HG02588 (cell line): ENCODE data around the gene COL4A6.
"Not testable (repeated sequence)": the region's sequence is repeated elsewhere in the genome, so short reads cannot be mapped to it uniquely, and the experiment has no call there.

Experiments used
- ATAC-seq: cut with Tn5 transposase; IDR thresholded peaks from one replicate; pipeline ENCODE4 v1.9.1; 2021; ENCODE audit warnings: mild to moderate bottlenecking, moderate library complexity; ENCODE audit not compliant: unreplicated experiment

Gene COL4A6

DNA sequence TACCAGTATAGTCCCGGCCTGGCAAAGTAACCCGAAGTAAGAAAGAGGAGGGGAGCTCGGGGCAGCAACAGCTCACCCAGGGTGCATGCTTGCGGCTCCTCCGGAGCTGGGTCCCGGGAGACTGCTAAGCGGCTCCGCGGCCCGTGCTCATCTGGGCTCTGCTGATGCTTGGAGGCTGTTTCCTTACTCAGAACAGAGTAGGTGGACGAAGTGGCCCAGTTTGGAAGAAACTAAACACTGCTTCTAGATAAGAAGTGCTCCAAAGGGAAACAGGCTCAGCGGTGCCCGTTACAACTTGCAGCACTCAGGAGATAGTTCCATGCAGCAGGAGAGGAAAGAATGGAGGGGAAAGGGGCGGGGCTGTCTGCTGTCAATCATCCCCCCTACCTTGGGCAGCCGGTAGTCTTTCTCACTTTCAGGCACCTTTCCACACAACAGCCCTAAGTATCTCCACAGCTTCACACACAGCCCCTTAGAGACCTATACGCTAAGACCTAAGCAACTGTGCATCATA, at the start of gene COL4A6:
TSS of gene COL4A6 (minus strand) at position 313 of the 514 bp plus-strand sequence. CDS start at position 87, 226 bp downstream.
- ATAC-seq, result no peak

DNA sequence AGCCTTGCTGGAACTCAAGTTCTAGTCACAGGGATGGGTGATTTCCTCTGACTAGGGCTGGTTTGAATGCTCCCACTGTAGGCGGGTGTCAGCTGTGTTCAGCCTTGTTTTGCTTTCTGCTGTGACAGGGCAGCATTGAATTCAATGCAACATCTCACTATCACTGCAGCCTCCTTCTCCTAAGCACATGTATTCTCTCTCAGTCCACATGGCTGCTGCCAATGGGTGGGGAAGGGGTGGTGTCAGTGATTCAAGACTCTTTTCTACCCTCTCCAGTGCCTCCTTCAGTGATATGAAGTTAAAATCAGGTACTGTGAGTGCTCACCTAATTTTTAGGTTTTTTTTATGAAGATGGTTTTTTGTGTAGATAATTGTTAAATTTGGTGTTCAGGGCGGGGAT, 47.7 kb upstream of the COL4A6 start:
- ATAC-seq, result no peak

DNA sequence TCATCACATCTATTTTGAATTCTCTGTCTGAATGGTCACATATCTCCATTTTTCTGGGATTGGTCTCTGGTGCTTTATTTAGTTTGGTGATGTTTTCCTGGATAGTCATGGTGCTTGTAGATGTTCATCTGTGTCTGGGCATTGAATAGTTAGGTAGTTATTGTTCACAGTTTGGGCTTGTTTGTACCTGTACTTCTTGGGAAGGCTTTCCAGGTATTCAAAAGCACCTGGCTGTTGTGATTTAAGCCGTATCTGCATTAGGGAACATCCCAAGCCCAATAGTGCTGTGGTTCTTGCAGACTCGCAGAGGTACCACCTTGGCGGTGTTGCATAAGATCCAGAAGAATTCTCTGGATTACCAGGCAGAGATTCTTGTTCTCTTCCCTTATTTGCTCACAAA, 46.0 kb upstream of the COL4A6 start:
- no peak for ATAC-seq

DNA sequence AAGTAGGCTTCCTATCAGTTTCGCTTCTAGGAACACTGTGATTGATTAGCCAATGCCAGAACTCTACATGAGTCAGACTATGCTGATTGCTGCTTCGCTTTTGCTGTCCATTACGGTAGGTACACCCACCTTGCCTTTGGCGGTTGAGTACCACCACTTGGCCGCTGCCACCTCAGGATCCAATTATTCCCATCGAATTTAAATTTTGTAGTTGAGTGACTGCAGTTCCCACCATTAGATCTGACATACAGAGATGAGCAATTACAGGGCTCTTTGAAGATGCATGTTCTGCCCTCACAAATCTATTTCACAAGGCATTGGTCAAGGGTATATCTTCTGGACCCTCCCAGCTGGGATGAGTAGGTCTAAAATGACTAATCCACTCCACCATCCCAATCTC, 43.3 kb upstream of the COL4A6 start:
- ATAC-seq, result not testable (repeated sequence)

DNA sequence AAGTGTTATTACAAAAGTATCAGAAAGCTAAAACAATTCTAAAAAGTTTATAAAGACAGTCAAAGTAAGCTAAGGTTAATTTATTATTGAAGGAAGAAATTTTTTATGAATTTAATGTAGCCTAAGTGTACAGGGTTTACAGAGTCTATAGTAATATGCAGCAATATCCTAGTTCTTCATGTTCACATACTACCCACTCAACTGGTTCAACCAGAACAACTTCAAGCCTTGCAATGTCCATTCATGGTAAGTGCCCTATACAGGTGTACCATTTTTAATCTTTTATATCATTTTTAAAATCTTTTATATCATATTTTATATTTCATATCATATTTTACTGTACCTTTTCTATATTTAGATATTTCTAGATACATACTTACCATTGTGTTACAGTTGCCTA, 35.8 kb upstream of the COL4A6 start:
- no peak for ATAC-seq

DNA sequence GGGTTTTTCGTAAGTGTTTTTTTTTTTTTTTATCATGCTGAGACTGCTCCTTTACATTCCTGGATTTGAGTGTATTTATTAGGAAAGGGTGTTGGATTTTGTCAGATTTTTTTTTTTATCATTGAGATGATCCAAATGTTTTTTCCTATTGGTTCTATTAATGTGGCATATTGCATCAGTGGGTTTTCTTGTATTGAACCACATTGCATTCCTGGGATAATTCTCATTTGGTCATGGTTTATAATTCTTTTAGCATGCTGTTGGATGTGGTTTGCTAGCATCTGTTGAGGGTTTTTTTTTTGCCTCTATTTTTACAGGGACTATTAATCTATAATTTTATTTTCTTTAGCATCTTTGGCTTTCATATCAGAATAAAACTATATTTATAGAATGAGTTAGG, 30.3 kb upstream of the COL4A6 start:
- no peak for ATAC-seq

DNA sequence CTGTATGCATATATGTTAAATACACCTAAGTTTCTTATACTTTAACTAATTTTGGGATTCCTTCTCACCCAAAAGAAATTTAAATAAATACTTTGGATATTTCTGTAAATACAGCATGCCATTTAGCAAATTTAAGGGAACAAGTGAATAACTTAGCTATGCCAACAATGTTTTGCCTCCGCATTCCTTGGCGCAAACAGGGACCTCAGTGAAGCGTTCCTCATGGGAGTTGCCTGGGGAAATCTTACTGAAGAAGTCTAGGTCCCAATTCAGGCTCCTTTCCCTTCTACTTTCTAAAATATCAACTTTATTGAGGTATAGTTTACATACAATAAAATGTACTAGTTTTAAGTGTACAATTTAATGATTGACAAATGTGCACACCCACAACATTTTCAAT, 26.4 kb upstream of the COL4A6 start:
- ATAC-seq, result no peak

DNA sequence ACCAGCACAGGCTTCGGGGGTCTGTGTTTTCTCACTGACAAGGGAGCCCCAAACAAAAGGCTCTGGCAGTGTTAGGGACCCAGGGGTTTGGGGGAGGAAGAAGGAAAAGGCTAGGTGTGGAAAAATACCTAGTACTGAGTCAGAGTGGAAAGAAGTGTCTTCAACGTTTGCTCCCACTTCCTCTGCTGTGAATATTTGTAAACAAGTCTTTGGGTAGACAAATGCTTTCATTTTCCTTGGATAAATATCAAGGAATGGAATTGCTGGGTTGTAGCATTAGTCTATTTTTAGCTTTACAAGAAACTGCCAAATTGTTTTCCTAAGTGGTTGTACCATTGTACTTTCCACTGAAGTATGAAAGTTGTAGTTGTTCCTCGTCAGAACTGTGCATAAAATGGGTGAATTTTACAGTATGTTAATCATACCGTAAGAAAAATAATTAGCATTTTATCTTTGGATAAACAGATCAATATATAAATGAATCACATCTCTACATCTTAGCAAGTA, 18.8 kb upstream of the COL4A6 start:
- no peak for ATAC-seq

DNA sequence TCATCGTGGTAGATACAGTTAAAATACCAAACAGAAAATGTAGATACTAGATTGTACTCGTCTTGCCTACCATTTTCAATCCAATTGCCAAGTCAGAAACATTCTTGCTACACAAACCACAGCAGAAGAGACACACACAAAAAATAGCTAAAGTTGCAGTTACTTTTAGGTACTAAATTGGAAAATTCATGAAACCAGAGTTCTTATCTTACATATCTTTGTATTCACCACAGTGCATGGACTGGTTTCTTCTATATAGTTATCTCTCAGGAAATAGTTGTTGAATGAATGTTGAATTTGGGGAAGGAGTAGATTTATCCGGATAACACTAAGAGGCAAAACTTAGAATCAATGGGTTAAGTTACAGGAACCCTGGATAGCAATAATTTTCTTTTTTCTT, 15.6 kb upstream of the COL4A6 start:
- ATAC-seq, result no peak

DNA sequence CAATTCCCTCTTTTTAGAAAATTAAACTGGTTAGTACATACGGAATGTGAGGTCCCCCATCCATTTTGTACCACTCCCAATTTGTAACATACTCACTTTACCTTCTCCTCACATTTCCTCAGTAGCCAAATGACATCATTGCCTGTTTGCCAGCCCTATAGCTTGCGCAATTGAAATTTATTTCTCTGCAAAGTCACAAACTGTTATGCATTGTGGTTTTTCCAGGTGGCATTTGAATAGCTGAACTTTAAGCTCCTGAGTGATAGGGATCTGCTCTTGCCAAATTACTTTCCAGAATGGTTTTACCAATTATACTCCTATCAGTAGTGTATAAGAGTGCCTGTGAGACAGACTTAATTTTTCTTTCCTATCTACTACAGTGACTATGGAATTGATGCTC, 9.1 kb upstream of the COL4A6 start:
- no peak for ATAC-seq

DNA sequence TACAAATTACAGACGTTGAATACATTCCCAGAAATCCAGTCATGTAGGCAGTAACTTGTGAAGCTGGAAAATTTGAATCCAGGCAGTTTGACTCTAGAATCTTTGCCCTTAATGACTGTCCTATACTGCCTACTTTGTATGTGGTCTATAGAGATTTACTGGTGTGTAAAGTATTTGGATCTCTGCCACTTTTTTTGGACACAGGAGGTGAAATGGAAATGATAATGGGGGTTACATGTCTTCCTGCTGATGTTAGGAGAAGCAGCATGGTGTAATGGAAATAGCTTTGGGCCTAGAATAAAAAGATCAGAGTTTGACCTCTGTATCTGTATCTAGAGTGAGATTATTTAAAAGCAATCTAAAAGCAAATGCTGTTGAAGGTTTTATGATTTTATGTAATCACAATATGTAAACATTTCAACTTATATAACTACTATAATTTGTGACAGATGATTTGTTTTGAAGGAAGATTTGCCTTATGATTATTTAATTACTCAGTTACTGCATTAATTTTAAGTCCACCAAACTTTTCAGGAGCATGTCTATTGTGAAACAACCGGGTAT, 4.8 kb upstream of the COL4A6 start:
- no peak for ATAC-seq

DNA sequence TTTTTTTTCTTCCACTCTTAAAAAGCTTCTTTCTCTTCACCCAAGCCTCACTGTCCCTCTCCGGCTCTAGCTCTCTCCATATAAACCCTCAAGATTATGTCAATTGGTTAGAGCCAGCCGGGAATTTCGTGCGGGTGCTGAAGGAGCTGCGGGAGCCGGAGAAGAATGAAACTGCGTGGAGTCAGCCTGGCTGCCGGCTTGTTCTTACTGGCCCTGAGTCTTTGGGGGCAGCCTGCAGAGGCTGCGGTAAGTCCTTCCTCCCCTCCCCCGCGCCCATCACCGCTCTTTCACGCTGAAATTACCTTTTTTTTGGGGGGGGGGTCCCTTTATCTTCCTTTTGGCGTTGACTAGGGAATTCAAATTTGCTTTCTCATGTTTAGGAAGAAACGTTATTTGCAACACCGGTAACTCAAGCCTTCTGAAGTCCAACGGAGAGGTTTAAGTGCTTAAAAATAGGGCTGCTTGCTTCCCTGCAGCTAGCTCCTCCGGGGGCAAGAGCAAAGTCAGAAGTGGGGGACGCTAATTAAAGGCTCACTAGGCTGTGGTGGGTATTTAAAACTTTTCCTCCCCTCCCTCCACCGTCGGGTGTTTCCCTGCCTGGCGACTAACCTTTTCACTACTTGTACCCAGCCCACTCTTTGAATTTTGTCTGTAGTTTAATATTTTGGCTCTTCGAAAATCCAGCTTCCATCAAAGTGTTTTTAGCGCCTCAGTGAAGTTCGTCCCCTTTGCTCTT, 1.9 kb upstream of the COL4A6 start:
- ATAC-seq, result no peak

DNA sequence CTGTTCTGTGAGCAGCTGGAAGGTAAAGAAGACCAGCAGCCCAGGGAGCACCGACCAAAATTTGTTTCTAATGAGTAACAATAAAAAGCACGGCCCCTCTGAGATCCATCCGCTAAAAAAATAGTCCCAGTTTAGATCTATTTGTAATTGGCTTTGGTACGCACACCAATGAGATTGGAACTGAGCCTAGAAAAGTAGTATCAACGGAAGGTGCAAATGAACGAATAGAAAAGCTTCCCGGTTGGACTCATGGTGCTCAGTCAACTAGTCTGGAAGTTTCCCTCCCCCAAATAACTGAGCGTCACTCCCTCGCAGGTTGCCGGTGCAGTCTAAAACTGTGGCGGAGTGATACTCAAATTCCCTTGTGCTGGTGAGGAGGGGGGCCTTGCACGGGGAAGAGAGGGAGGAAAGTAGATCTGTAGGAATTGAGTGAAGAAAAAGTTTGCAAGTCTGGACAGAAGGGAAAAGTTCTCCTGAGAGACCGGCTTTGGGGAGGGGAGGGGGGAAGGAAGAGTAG, 1.3 kb upstream of the COL4A6 start, which contains the start of gene COL4A5:
TSS of gene COL4A5 (plus strand) at position 413 of the 517 bp plus-strand sequence. CDS start 288 bp downstream, outside the sequence.
- no peak for ATAC-seq

DNA sequence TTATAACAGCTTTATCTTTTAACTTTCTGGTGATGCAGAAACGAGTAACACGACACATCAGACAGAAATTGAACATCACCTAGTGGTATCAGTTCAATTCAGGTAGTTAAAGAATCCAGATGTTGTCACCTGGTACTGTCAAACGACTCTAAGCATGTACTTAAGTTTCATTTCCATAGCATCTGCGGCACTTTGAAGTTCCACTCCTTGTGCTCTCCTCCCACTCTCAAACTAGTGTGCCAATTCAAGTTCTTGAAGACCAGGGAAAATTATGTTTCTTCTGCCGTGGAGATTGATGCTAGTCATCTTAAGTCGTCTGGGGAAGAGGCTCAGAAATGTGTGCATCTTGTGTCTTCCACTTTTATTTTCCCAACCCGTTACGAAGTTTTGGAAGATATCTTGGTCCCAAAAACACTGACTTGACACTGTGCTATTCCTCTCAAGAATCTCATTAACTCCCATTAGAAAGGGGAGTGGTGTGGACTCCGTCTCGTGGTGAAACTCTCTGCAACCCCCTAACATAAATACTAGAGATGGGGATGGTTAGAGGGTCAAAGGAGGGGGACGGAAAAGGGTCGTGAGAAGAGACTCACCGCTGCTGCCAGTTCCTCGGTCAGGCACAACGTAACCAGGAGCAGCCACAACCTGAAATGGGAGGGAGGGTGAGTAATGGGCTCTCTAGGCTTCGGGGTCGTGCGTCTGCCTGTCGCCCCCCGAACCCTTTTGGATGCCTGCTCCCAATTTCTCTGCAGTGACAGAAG, 693 bp downstream of the COL4A6 start:
- ATAC-seq, result no peak

DNA sequence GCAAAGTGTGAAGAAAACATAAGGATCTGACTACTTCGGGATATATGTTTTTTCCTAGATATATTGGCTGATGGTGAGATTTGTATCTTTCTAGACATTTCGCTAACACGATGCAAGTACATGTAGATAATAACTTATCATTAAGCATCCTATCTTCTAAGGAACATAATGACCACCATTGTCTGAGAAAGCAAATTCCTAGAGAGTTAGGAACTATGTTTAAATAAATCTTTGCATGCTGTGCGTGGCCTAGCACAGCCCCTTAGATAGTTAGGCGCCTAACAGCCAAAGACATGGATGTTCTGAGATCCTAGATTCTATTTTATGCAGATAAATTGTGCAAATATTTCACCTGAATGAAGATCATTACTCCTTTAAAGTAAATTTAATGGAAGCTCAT, 3.0 kb downstream of the COL4A6 start:
- no peak for ATAC-seq

DNA sequence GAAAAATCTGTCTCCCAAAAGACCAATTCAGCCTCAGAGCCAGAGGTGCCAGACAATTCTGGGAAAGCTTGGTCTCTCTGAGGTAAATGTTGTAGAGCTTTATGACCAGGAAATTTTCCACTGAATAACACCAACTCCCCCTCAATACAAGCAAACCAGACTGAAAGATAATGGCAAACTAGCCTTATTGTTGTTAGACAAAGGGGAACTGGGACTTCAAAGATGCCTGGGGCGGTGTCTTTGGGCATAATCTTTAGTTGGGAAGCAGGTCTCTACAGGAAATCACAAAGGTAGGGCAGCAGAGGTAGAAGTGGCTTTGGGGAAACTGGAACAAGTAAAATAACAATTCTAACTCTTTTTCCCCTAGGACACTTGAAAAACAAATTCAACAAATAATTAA, 12.0 kb downstream of the COL4A6 start:
- ATAC-seq, result no peak

DNA sequence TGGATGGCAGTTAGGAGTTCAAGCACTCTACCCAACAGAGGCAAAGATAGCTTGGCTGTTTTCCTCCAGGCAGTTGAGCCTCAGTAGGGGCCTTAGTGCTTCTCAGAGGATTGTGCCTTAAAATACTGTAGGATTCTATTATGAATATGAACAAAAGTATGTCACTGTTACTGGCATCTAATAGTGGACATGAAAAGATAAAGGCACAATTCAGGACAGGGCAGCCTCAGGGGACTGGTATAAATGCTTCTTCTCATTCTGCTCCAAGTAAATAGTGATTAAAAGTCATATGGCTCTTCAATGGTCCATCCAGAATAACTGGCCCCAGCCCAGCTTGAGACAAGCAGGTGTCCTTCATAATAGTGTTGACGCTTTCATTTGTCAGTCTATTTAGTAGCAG, 17.7 kb downstream of the COL4A6 start:
- ATAC-seq, result no peak

DNA sequence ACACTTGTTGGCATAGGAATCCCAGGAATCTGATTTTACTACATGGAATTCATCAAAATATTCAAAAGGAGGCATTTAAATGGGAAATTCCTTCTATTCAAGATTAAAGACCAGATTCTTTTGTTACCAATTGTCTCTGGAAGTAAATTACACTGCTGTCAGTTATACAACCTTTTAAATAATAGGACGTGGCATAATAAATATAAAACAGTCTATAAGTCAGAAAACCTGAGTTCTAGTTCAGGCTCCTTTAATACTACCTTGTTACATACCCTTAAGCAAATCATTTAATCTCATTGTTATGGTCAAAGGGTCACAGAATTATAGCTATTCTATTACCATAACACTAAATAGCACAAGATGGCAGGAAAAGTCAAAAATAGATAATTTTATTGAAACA, 18.8 kb downstream of the COL4A6 start:
- no peak for ATAC-seq

DNA sequence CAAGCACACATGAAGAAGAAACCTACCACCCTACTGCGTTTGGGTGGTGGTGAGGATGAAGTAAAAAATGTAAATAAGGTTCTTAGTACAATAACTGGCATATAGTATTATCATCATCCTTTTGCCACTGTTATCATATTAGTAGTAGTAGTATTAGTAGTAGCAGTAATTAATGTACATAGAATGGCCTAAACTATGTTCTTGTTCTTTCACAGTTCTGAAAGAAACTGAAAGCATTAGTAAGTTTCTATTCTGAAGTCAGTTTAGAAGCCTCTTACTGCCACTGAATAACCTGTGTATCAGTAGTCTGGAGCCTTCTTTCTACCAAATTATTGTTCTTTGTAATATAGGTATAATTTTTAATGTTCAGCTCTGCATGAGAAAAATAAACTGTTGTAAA, 21.0 kb downstream of the COL4A6 start:
- ATAC-seq, result peak; percentile 60

DNA sequence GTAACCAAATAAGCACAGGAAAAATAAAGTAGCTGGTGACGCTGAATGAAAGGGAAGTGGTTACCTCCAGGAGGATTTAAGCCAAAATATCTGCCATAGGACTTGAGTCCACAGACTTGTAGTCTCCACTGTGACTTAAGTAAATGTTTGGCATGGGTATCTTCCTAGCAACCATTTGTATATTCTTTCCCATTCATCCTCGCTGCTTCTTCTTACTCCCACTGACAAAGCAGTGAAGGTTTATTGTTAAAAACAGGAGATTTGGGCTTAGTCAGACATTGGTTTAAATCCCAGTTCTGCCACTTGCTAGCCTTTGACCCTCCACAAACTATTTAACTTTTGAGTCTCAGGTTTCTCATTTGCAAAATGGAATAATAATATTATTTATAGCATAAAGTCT, 22.3 kb downstream of the COL4A6 start:
- no peak for ATAC-seq

DNA sequence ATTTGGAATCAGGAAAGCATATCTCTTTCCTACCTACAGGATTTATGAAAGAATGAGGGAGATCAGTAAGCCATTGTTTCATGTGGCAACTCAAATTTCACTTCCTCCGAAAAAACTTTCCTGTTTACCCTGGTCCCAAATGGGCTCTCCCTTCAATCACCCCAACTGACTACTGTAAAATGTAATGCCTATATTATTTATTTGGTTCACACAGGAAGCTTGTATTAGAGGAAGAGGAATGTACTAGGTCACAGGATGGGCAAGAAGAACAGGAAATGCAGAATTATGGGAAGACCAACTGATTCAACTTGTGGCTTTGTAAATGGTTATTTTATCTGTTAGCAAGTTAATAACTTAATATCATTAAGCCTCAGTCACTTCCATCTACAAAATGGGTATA, 23.1 kb downstream of the COL4A6 start:
- no peak for ATAC-seq
